Measurements from ENCODE around the gene CREB3L4. TPM values are rescaled to one million over a fixed set of nuclear protein-coding genes. Genes with fewer than 3 reads are reported as not detected.
A peak's percentile ranks its signal among the peaks of the same experiment; 100 is the strongest.

The CREB3L4 gene
- total and polyA plus RNA-seq, 2 of the 13 experiments (the other 11 are each of a cell fraction or from before 2014, with no cell fraction given), result 9.9 to 18.7 TPM

GRCh38 chr1:153958111-153958960, 9.4 kb upstream of the CREB3L4 start, which contains the start of gene CRTC2 (continued):
- no peak for TF ChIP-seq TRIM22 (IDR thresholded peaks at IDR 0.05)
- TF ChIP-seq REPIN1 (CRISPR knock-in tag; IDR thresholded peaks at IDR 0.05; ENCODE audit: borderline replicate concordance, low read depth), result peak; percentile 40; the same call in 1 of the 2 replicates
- peak; percentile 78 for TF ChIP-seq HNRNPK (IDR thresholded peaks at IDR 0.05; ENCODE audit: low read depth, low read length, poor library complexity, severe bottlenecking)
- TF ChIP-seq NCOA2 (CRISPR knock-in tag; IDR thresholded peaks at IDR 0.05), result no peak
- TF ChIP-seq PHF21A (CRISPR knock-in tag; IDR thresholded peaks at IDR 0.05), result no peak
- TF ChIP-seq ZNF589 (CRISPR knock-in tag; conservative IDR thresholded peaks at IDR 0.05), result no peak
- 0 out of 2 replicates have a peak, but pooled peaks have one; percentile 32 for TF ChIP-seq JUND (CRISPR knock-in tag; IDR thresholded peaks at IDR 0.05)
- TF ChIP-seq ZNF572 (CRISPR knock-in tag; IDR thresholded peaks at IDR 0.05), result no peak
- TF ChIP-seq RFXANK (CRISPR knock-in tag; IDR thresholded peaks at IDR 0.05), result no peak
- TF ChIP-seq HINFP (CRISPR knock-in tag; IDR thresholded peaks at IDR 0.05; ENCODE audit: low read depth), result no peak
- TF ChIP-seq BRCA1 (CRISPR knock-in tag; IDR thresholded peaks at IDR 0.05), result no peak
- TF ChIP-seq, protein P1, sequence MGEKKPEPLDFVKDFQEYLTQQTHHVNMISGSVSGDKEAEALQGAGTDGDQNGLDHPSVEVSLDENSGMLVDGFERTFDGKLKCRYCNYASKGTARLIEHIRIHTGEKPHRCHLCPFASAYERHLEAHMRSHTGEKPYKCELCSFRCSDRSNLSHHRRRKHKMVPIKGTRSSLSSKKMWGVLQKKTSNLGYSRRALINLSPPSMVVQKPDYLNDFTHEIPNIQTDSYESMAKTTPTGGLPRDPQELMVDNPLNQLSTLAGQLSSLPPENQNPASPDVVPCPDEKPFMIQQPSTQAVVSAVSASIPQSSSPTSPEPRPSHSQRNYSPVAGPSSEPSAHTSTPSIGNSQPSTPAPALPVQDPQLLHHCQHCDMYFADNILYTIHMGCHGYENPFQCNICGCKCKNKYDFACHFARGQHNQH (CRISPR knock-in tag; IDR thresholded peaks at IDR 0.05), result no peak; the same call in none of the 2 replicates
- TF ChIP-seq ZNF292 (CRISPR knock-in tag; IDR thresholded peaks at IDR 0.05; ENCODE audit: borderline replicate concordance, low read depth), result no peak
- peak; percentile 83 for TF ChIP-seq ZNF788 (CRISPR knock-in tag; IDR thresholded peaks at IDR 0.05; ENCODE audit: borderline replicate concordance)
- TF ChIP-seq ZNF564 (CRISPR knock-in tag; IDR thresholded peaks at IDR 0.05), result peak; percentile 79
- peak; percentile 65; the same call in 1 of the 2 replicates for TF ChIP-seq ZNF501 (CRISPR knock-in tag; IDR thresholded peaks at IDR 0.05)
- no peak for TF ChIP-seq THYN1 (CRISPR knock-in tag; IDR thresholded peaks at IDR 0.05; ENCODE audit: borderline replicate concordance, low read depth)
- TF ChIP-seq ARNT2 (CRISPR knock-in tag; IDR thresholded peaks at IDR 0.05; ENCODE audit: low read depth), result peak; percentile 53; the same call in 1 of the 2 replicates
- TF ChIP-seq ZNF703 (CRISPR knock-in tag; IDR thresholded peaks at IDR 0.05; ENCODE audit: borderline replicate concordance), result no peak
- TF ChIP-seq ZNF772 (CRISPR knock-in tag; IDR thresholded peaks at IDR 0.05), result 0 out of 2 replicates have a peak, but pooled peaks have one; percentile 35
- no peak for TF ChIP-seq ZBTB7A (CRISPR knock-in tag; IDR thresholded peaks at IDR 0.05)
- peak; percentile 60; the same call in 1 of the 2 replicates for TF ChIP-seq TBP (CRISPR knock-in tag; IDR thresholded peaks at IDR 0.05)
- TF ChIP-seq TRIM24 (CRISPR knock-in tag; IDR thresholded peaks at IDR 0.05), result no peak
- TF ChIP-seq JUNB (CRISPR knock-in tag; IDR thresholded peaks at IDR 0.05; ENCODE audit: borderline replicate concordance), result no peak
- 0 out of 2 replicates have a peak, but pooled peaks have one; percentile 57 for TF ChIP-seq ZBTB42 (CRISPR knock-in tag; IDR thresholded peaks at IDR 0.05)
- no peak for TF ChIP-seq PCBP1 (IDR thresholded peaks at IDR 0.05; ENCODE audit: borderline replicate concordance, low read depth, low read length)
- no peak; the same call in 1 of the 2 replicates for TF ChIP-seq ZFAT (CRISPR knock-in tag; conservative IDR thresholded peaks at IDR 0.05)
- peak; percentile 84 for TF ChIP-seq PHF8 (CRISPR knock-in tag; IDR thresholded peaks at IDR 0.05)

All from HepG2 (cell line).